ENCODE measurements around the gene FERMT3.
"Not testable (repeated sequence)": the region's sequence is repeated elsewhere in the genome, so short reads cannot be mapped to it uniquely, and the experiment has no call there.

FERMT3 gene

GRCh38 chr11:64244107-64244506, 37.6 kb downstream of the FERMT3 start:
- no peak for DNase-seq (ENCODE audit: low read depth)
- no peak for TF ChIP-seq CTCF (IDR thresholded peaks at IDR 0.05; ENCODE audit: low read depth, low read length, missing control alignments)
- in situ Hi-C loops (cut with HindIII; ENCODE audit: low sequenced_read_pairs), result no loop called here
- no peak overlapping the region for H3K4me3 ChIP-seq (ENCODE audit: low read depth, low read length)

- peak overlapping the region; percentile 71 for H3K4me3 ChIP-seq (ENCODE audit: low read depth, low read length)
- DNase-seq (ENCODE audit: low read depth), result no peak
- TF ChIP-seq CTCF (IDR thresholded peaks at IDR 0.05; ENCODE audit: low read depth, low read length, missing control alignments), result no peak
- in situ Hi-C loops (cut with HindIII; ENCODE audit: low sequenced_read_pairs), result no loop called here
These were observed 38.4 kb downstream of the FERMT3 start for GRCh38 chr11:64244966-64245365.

GRCh38 chr11:64245401-64245796, 38.9 kb downstream of the FERMT3 start:
- H3K4me3 ChIP-seq (ENCODE audit: low read depth, low read length), result peak overlapping the region; percentile 71
- TF ChIP-seq CTCF (IDR thresholded peaks at IDR 0.05; ENCODE audit: low read depth, low read length, missing control alignments), result no peak
- no peak for DNase-seq (ENCODE audit: low read depth)
- in situ Hi-C loops (cut with HindIII; ENCODE audit: low sequenced_read_pairs), result no loop called here

- in situ Hi-C loops (cut with HindIII; ENCODE audit: low sequenced_read_pairs), result no loop called here
- no peak for TF ChIP-seq CTCF (IDR thresholded peaks at IDR 0.05; ENCODE audit: low read depth, low read length, missing control alignments)
- peak overlapping the region; percentile 71 for H3K4me3 ChIP-seq (ENCODE audit: low read depth, low read length)
- no peak for DNase-seq (ENCODE audit: low read depth)
These were observed 39.5 kb downstream of the FERMT3 start for GRCh38 chr11:64245797-64246620.

GRCh38 chr11:64246621-64246870, 40.0 kb downstream of the FERMT3 start:
- in situ Hi-C loops (cut with HindIII; ENCODE audit: low sequenced_read_pairs); DNase-seq (ENCODE audit: low read depth): not testable (repeated sequence)
- H3K4me3 ChIP-seq (ENCODE audit: low read depth, low read length), result peak overlapping the region; percentile 71

- no peak for TF ChIP-seq CTCF (IDR thresholded peaks at IDR 0.05; ENCODE audit: low read depth, low read length, missing control alignments)
- in situ Hi-C loops (cut with HindIII; ENCODE audit: low sequenced_read_pairs), result no loop called here
- DNase-seq (ENCODE audit: low read depth), result peak; percentile 53
- H3K4me3 ChIP-seq (ENCODE audit: low read depth, low read length), result peak within 1 kb of the TSS; percentile 71
These were observed 40.6 kb downstream of the FERMT3 start, which contains the start of gene PPP1R14B for GRCh38 chr11:64246871-64247728. Gene PPP1R14B (minus strand): TSS chr11:64246943. CDS start chr11:64246673, 270 bp downstream.
